Measurements from ENCODE around the gene B4GALT1. TPM values are rescaled to one million over a fixed set of nuclear protein-coding genes. Genes with fewer than 3 reads are reported as not detected.

Gene B4GALT1
- total RNA-seq, 4 donors from 2014 or later = 23.7 to 126 (median 93.7) TPM

- no peak overlapping the region for H3K27ac ChIP-seq
- no peak overlapping the region for H3K4me3 ChIP-seq
- H3K9me3 ChIP-seq = no peaks in the 10 kb centered on the region
- in situ Hi-C loops (cut with MboI; ENCODE audit: low pct_ligation_motif_present in 1 of 4, low pct_unique_long_range_greater_than_20kb in 1 of 4, low sequenced_read_pairs in 3 of 4) = no loop called here
- DNase-seq = no peak
- H3K27me3 ChIP-seq = no peaks in the 10 kb centered on the region
- intact Hi-C loops (cut with DNase I; ENCODE audit: low total_unique reads) = no loop called here
- WGBS, 2 donors (ENCODE audit: low coverage in 1 of 2) = 67% methylated on average over 8 of the region's 8 CpGs; no CpG with 5 or more reads in 1 of the 2 donors
- H3K4me1 ChIP-seq = peaks cover 18 to 41% (median 25%) of the 10 kb centered on the region in 4 donors
- no peaks in the 10 kb centered on the region for H3K36me3 ChIP-seq
- TF ChIP-seq CTCF (IDR thresholded peaks at IDR 0.05) = no peak
- TF ChIP-seq POLR2A (IDR thresholded peaks at IDR 0.05) = no peak
- TF ChIP-seq EP300 (IDR thresholded peaks at IDR 0.05; ENCODE audit: low read depth) = no peak
- no peak for TF ChIP-seq POLR2AphosphoS5 (IDR thresholded peaks at IDR 0.05)
These were observed 41.0 kb downstream of the B4GALT1 start for GRCh38 chr9:33125871-33126823.

GRCh38 chr9:33125461-33125860 lies 41.7 kb downstream of the B4GALT1 start:
- Histone ChIP-seq H3K36me3 (no peaks in the 10 kb centered on the region), H3K4me1 (peaks cover 12 to 34% (median 18%) of the 10 kb centered on the region in 4 donors), H3K9me3 (no peaks in the 10 kb centered on the region), H3K27ac (no peak overlapping the region), H3K4me3 (no peak overlapping the region), H3K27me3 (no peaks in the 10 kb centered on the region)
- in situ Hi-C loops (cut with MboI; ENCODE audit: low pct_ligation_motif_present in 1 of 4, low pct_unique_long_range_greater_than_20kb in 1 of 4, low sequenced_read_pairs in 3 of 4) (no loop called here), intact Hi-C loops (cut with DNase I; ENCODE audit: low total_unique reads) (no loop called here)
- 33 to 83% methylated on average over 1 to 3 of the region's 3 CpGs for WGBS, 2 donors (ENCODE audit: low coverage in 1 of 2)
- DNase-seq = no peak
- TF ChIP-seq POLR2AphosphoS5 (IDR thresholded peaks at IDR 0.05) = no peak
- no peak for TF ChIP-seq POLR2A (IDR thresholded peaks at IDR 0.05)
- no peak for TF ChIP-seq EP300 (IDR thresholded peaks at IDR 0.05; ENCODE audit: low read depth)
- TF ChIP-seq CTCF (IDR thresholded peaks at IDR 0.05) = no peak

- WGBS, 2 donors (ENCODE audit: low coverage in 1 of 2) = 81 to 94% methylated on average over 5 to 9 of the region's 9 CpGs
- in situ Hi-C loops (cut with MboI; ENCODE audit: low pct_ligation_motif_present in 1 of 4, low pct_unique_long_range_greater_than_20kb in 1 of 4, low sequenced_read_pairs in 3 of 4) (no loop called here), intact Hi-C loops (cut with DNase I; ENCODE audit: low total_unique reads) (no loop called here)
- Histone ChIP-seq H3K9me3 (no peaks in the 10 kb centered on the region), H3K36me3 (no peaks in the 10 kb centered on the region), H3K4me3 (no peak overlapping the region), H3K4me1 (peaks cover 9 to 28% (median 12%) of the 10 kb centered on the region in 4 donors), H3K27me3 (no peaks in the 10 kb centered on the region), H3K27ac (no peak overlapping the region)
- TF ChIP-seq CTCF (IDR thresholded peaks at IDR 0.05) (no peak), POLR2A (IDR thresholded peaks at IDR 0.05) (no peak), POLR2AphosphoS5 (IDR thresholded peaks at IDR 0.05) (no peak), EP300 (IDR thresholded peaks at IDR 0.05; ENCODE audit: low read depth) (no peak)
- no peak for DNase-seq
These were observed 42.3 kb downstream of the B4GALT1 start for GRCh38 chr9:33124751-33125381.

- H3K9me3 ChIP-seq = no peaks in the 10 kb centered on the region
- H3K36me3 ChIP-seq = no peaks in the 10 kb centered on the region
- H3K27ac ChIP-seq = no peak overlapping the region
- DNase-seq = no peak
- no peaks in the 10 kb centered on the region for H3K27me3 ChIP-seq
- in situ Hi-C loops (cut with MboI; ENCODE audit: low pct_ligation_motif_present in 1 of 4, low pct_unique_long_range_greater_than_20kb in 1 of 4, low sequenced_read_pairs in 3 of 4) = no loop called here
- intact Hi-C loops (cut with DNase I; ENCODE audit: low total_unique reads) = no loop called here
- TF ChIP-seq POLR2A (IDR thresholded peaks at IDR 0.05) (no peak), CTCF (IDR thresholded peaks at IDR 0.05) (no peak), POLR2AphosphoS5 (IDR thresholded peaks at IDR 0.05) (no peak), EP300 (IDR thresholded peaks at IDR 0.05; ENCODE audit: low read depth) (no peak)
- WGBS, 2 donors (ENCODE audit: low coverage in 1 of 2) = 94% methylated on average over 5 of the region's 5 CpGs; no CpG with 5 or more reads in 1 of the 2 donors
- no peak overlapping the region for H3K4me3 ChIP-seq
- H3K4me1 ChIP-seq = peaks cover 2 to 20% (median 5%) of the 10 kb centered on the region in 4 donors
These were observed 43.1 kb downstream of the B4GALT1 start for GRCh38 chr9:33124046-33124445.

Measured in transverse colon (tissue), 4 donors.